Astrocyte of the cerebellum (primary cell): ENCODE results near the gene PLIN3.
"Not testable (repeated sequence)": the region's sequence is repeated elsewhere in the genome, so short reads cannot be mapped to it uniquely, and the experiment has no call there.

ENCODE experiments used
- DNase-seq: peaks from one replicate; pipeline ENCODE4 v3.0.0-alpha.2; 2011; ENCODE audit warnings: low read depth
- H3K4me3 ChIP-seq: 2 replicates; pipeline ENCODE4 v1.5.1; 2011; ENCODE audit warnings: mild to moderate bottlenecking, low read depth, low read length, moderate library complexity
- in situ Hi-C: cut with HindIII; loops from 2 replicates; pipeline ENCODE4 v1.10.0; 2017; ENCODE audit warnings: low sequenced_read_pairs
- TF ChIP-seq, protein P1 (sequence below): IDR thresholded peaks from 2 replicates; pipeline ENCODE4 v1.5.1; 2012; ENCODE audit warnings: low read length, low read depth, moderate library complexity, mild to moderate bottlenecking; ENCODE audit errors: missing control alignments

The PLIN3 gene

DNA sequence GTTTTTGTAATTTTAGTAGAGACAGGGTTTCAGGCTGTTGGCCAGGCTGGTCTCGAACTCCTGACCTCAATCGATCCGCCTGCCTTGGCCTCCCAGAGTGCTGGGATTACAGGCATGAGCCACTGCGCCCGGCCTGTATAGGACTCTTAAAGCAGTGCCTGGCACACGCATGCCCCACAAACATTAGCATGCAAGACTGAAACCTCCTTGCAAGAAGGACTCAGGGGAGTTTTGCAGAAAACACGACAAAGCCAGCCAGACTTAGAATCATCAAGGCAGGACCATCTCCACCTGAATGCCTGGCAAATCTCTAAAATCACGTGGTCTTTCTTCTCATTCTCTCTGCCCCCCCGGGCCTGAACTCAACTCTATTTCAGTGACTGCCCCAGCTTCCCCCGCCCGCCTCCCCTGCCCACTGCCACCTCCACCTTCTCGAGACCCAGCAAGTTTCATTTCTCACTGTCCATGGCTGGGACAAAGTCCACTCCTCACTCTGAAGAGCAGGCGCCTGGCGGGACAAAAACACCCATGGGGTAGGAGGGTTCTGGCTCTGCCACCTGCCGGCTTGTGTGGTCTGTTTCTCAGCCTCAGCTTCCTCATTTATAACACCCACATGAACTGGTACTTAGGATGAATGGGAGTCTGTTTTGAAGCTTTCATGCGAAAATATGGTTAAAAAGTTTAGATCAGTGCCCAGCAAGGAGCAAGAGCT, 38.3 kb downstream of the PLIN3 start:
- H3K4me3 ChIP-seq = no peak overlapping the region
- in situ Hi-C loops = no loop called here
- no peak for DNase-seq
- TF ChIP-seq, protein P1, sequence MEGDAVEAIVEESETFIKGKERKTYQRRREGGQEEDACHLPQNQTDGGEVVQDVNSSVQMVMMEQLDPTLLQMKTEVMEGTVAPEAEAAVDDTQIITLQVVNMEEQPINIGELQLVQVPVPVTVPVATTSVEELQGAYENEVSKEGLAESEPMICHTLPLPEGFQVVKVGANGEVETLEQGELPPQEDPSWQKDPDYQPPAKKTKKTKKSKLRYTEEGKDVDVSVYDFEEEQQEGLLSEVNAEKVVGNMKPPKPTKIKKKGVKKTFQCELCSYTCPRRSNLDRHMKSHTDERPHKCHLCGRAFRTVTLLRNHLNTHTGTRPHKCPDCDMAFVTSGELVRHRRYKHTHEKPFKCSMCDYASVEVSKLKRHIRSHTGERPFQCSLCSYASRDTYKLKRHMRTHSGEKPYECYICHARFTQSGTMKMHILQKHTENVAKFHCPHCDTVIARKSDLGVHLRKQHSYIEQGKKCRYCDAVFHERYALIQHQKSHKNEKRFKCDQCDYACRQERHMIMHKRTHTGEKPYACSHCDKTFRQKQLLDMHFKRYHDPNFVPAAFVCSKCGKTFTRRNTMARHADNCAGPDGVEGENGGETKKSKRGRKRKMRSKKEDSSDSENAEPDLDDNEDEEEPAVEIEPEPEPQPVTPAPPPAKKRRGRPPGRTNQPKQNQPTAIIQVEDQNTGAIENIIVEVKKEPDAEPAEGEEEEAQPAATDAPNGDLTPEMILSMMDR = peak; percentile 15

DNA sequence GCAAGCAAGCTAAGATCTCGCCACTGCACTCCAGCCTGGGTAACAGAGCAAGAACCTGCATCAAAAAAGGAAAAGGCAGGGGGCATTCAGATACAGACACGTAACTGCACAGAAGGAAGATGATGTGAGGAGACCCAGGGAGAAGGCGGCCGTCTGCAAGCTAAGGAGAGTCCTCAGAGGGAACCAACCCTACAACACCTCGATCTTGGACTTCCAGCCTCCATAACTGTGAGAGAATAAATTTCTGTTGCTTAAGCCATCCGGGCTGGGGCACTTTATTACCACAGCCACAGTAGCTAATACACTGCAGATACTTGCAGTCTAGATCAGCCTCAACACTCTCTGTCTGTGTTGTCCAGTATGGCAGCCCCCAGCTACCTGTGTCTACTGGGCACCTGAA, 43.9 kb downstream of the PLIN3 start:
- DNase-seq = no peak
- TF ChIP-seq, protein P1 = no peak
- in situ Hi-C loops = no loop called here
- no peak overlapping the region for H3K4me3 ChIP-seq

DNA sequence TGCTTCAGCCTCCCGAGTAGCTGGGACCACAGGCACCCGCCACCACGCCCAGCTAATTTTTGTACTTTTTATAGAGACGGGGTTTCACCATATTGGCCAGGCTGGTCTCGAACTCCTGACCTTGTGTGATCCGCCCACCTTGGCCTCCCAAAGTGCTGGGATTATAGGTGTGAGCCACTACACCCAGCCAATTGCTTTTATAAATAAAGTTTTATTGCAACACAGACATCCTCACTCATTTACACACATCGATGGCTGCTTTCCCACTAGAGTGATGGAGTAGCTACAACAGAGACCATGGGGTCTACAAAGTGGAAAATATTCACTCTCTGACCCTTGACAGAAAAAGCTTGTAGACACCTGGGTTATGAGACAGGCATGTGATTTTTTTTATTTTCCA, 45.1 kb downstream of the PLIN3 start:
- DNase-seq, H3K4me3 ChIP-seq, in situ Hi-C loops: not testable (repeated sequence)

DNA sequence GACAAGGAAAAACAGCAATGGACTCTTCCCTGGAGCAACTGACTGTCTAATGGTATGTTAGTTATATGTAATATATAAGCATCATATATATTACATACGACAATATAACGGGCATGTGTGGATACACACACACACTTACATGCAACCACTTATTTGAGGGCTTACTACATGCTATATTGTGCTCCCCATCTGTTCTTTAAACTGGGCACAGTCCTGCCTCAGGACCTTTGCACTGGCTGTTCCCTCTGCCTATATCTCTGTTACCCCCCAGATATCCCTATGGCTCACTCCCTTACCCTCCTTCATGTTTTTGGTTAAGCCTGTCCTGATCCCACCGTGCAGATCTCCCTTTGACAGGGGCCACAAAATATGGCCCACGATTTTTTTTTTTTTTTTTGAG, 46.2 kb downstream of the PLIN3 start:
- H3K4me3 ChIP-seq = no peak overlapping the region
- in situ Hi-C loops = no loop called here
- TF ChIP-seq, protein P1 = no peak
- no peak for DNase-seq

DNA sequence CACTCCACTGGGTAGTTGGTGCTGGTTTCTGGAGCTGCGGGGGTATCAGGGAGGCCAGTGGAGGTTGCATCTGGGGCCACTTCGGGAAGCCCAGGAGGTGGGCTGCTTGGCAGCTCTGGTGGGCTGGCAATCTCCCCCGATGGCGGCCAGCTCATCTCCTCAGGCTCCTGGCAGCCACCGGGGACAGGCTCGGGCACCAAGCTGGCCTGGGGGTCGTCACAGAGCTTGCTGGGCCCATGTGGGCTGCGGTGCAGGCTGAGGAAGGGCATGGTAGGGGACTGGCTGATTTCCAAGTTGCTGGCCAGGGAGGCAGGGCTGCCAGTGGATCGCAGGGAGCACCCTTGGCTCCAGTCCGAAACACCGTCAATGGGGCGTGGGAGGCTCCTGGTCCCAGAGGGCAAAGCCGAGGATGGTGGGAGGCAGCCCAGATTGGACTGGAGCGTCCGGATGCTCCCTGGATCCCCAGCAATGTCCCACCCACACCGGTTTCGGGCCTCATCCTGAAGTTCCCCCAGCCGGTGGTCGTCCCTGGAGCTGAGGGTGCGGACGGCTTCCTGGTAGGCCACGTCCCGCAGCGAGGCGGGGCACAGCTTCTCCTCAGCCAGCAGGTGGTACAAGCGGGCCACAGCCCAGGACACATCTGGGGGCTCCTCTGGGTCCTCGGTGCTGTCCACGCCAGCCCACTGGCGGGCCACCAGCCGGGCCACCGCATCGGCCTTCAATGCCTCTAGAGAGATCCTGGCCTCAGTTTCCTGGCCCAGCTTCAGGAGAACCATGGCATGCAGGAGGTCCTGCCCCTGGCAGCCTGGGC, 49.8 kb downstream of the PLIN3 start:
- no peak overlapping the region for H3K4me3 ChIP-seq
- TF ChIP-seq, protein P1 = no peak
- in situ Hi-C loops = no loop called here
- DNase-seq = no peak

DNA sequence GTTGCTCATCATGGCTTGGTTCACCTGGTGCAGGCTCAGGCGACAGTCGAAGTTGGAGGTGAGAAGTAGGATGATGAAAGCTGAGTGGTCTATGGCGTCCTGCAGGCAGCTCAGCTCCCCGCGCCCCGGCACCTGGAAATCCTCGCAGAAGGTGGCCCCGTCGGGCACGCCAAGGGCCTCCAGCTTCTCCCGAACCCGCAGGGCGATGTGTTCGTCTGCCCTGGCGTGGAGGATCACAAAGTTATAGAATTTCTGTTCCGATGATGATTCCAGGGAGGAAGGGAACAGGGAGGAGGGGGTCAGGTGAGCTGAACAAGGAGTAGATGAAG, 50.6 kb downstream of the PLIN3 start:
- TF ChIP-seq, protein P1 = no peak
- in situ Hi-C loops = no loop called here
- H3K4me3 ChIP-seq = no peak overlapping the region
- DNase-seq = no peak
